BLaER1 (cell line): ENCODE results near the gene EPHB2.

ENCODE experiments used
- H3K27ac ChIP-seq: shearing (Covaris generic); formaldehyde crosslinking; 2 replicates; pipeline ENCODE4 v1.8.1; 2022
- H3K27me3 ChIP-seq: shearing (Covaris generic); formaldehyde crosslinking; 2 replicates; pipeline ENCODE4 v1.8.1; 2022
- H3K36me3 ChIP-seq: shearing (Covaris generic); formaldehyde crosslinking; 2 replicates; pipeline ENCODE4 v1.8.1; 2022
- H3K4me1 ChIP-seq: shearing (Covaris generic); formaldehyde crosslinking; 2 replicates; pipeline ENCODE4 v1.8.1; 2022
- H3K4me2 ChIP-seq: shearing (Covaris generic); formaldehyde crosslinking; 2 replicates; pipeline ENCODE4 v1.8.1; 2022
- H3K4me3 ChIP-seq: shearing (Covaris generic); formaldehyde crosslinking; 2 replicates; pipeline ENCODE4 v1.8.1; 2022
- H3K9ac ChIP-seq: shearing (Covaris generic); formaldehyde crosslinking; 2 replicates; pipeline ENCODE4 v1.8.1; 2022
- H3K9me3 ChIP-seq: shearing (Covaris generic); formaldehyde crosslinking; 2 replicates; pipeline ENCODE4 v1.8.1; 2022
- H4K20me1 ChIP-seq: shearing (Covaris generic); formaldehyde crosslinking; 2 replicates; pipeline ENCODE4 v1.8.1; 2022
- Cebpa-rat ChIP-seq: shearing (Covaris generic); IDR thresholded peaks from 2 replicates; pipeline ENCODE4 v1.8.1; 2022

Gene EPHB2

GRCh38 chr1:22864886-22865285, 154.2 kb downstream of the EPHB2 start:
- H3K4me3 ChIP-seq, result no peak overlapping the region
- H3K9me3 ChIP-seq, result no peaks in the 10 kb centered on the region
- no peak overlapping the region for H3K27ac ChIP-seq
- H3K36me3 ChIP-seq, result no peaks in the 10 kb centered on the region
- no peak overlapping the region for H3K9ac ChIP-seq
- TF ChIP-seq Cebpa-rat, result no peak
- H3K4me2 ChIP-seq, result no peak overlapping the region
- H4K20me1 ChIP-seq, result no peaks in the 10 kb centered on the region
- no peaks in the 10 kb centered on the region for H3K4me1 ChIP-seq
- no peaks in the 10 kb centered on the region for H3K27me3 ChIP-seq

GRCh38 chr1:22865736-22866135, 155.1 kb downstream of the EPHB2 start:
- H3K27me3 ChIP-seq, result no peaks in the 10 kb centered on the region
- no peak for TF ChIP-seq Cebpa-rat
- H3K4me2 ChIP-seq, result no peak overlapping the region
- H4K20me1 ChIP-seq, result no peaks in the 10 kb centered on the region
- no peak overlapping the region for H3K4me3 ChIP-seq
- no peak overlapping the region for H3K9ac ChIP-seq
- H3K9me3 ChIP-seq, result no peaks in the 10 kb centered on the region
- H3K4me1 ChIP-seq, result no peaks in the 10 kb centered on the region
- no peaks in the 10 kb centered on the region for H3K36me3 ChIP-seq
- H3K27ac ChIP-seq, result no peak overlapping the region

- Histone ChIP-seq H3K4me3 (no peak overlapping the region), H4K20me1 (no peaks in the 10 kb centered on the region), H3K36me3 (no peaks in the 10 kb centered on the region), H3K27ac (no peak overlapping the region), H3K9me3 (no peaks in the 10 kb centered on the region), H3K9ac (no peak overlapping the region), H3K27me3 (no peaks in the 10 kb centered on the region), H3K4me2 (no peak overlapping the region), H3K4me1 (no peaks in the 10 kb centered on the region)
- no peak for TF ChIP-seq Cebpa-rat
These were observed 156.2 kb downstream of the EPHB2 start for GRCh38 chr1:22866868-22867267.

- no peak overlapping the region for H3K9ac ChIP-seq
- no peaks in the 10 kb centered on the region for H3K9me3 ChIP-seq
These were observed 157.7 kb downstream of the EPHB2 start for GRCh38 chr1:22868331-22868730.

GRCh38 chr1:22869325-22869724, 158.7 kb downstream of the EPHB2 start:
- no peak for TF ChIP-seq Cebpa-rat
- H3K9ac ChIP-seq, result no peak overlapping the region
- no peaks in the 10 kb centered on the region for H3K36me3 ChIP-seq
- no peak overlapping the region for H3K4me3 ChIP-seq
- no peaks in the 10 kb centered on the region for H3K27me3 ChIP-seq
- H4K20me1 ChIP-seq, result no peaks in the 10 kb centered on the region
- no peak overlapping the region for H3K27ac ChIP-seq
- no peaks in the 10 kb centered on the region for H3K9me3 ChIP-seq
- no peak overlapping the region for H3K4me2 ChIP-seq
- peaks cover 10% of the 10 kb centered on the region; the same call in 1 of the 2 replicates for H3K4me1 ChIP-seq

More at GRCh38 chr1:22868331-22868730, 157.7 kb downstream of the EPHB2 start:
- no peak overlapping the region for H3K4me3 ChIP-seq
- no peaks in the 10 kb centered on the region for H4K20me1 ChIP-seq
- H3K27me3 ChIP-seq, result no peaks in the 10 kb centered on the region
- H3K4me2 ChIP-seq, result no peak overlapping the region
- no peak overlapping the region for H3K27ac ChIP-seq
- no peaks in the 10 kb centered on the region for H3K36me3 ChIP-seq
- peaks cover 10% of the 10 kb centered on the region; the same call in 1 of the 2 replicates for H3K4me1 ChIP-seq
- no peak for TF ChIP-seq Cebpa-rat

GRCh38 chr1:22870201-22870871, 159.7 kb downstream of the EPHB2 start:
- Histone ChIP-seq H3K36me3 (no peaks in the 10 kb centered on the region), H3K9me3 (no peaks in the 10 kb centered on the region), H3K4me3 (no peak overlapping the region), H3K9ac (no peak overlapping the region), H3K27ac (no peak overlapping the region), H3K4me2 (no peak overlapping the region), H4K20me1 (no peaks in the 10 kb centered on the region), H3K4me1 (peaks cover 10% of the 10 kb centered on the region; the same call in 1 of the 2 replicates), H3K27me3 (no peaks in the 10 kb centered on the region)
- no peak for TF ChIP-seq Cebpa-rat

GRCh38 chr1:22872981-22873664, 162.5 kb downstream of the EPHB2 start:
- TF ChIP-seq Cebpa-rat, result no peak
- H4K20me1 ChIP-seq, result no peaks in the 10 kb centered on the region
- no peak overlapping the region for H3K27ac ChIP-seq
- H3K9ac ChIP-seq, result no peak overlapping the region
- H3K4me2 ChIP-seq, result no peak overlapping the region; the same call in 1 of the 2 replicates
- no peaks in the 10 kb centered on the region for H3K27me3 ChIP-seq
- no peaks in the 10 kb centered on the region for H3K9me3 ChIP-seq
- H3K36me3 ChIP-seq, result no peaks in the 10 kb centered on the region
- H3K4me3 ChIP-seq, result no peak overlapping the region
- peaks cover 10% of the 10 kb centered on the region; the same call in 1 of the 2 replicates for H3K4me1 ChIP-seq

DNA sequence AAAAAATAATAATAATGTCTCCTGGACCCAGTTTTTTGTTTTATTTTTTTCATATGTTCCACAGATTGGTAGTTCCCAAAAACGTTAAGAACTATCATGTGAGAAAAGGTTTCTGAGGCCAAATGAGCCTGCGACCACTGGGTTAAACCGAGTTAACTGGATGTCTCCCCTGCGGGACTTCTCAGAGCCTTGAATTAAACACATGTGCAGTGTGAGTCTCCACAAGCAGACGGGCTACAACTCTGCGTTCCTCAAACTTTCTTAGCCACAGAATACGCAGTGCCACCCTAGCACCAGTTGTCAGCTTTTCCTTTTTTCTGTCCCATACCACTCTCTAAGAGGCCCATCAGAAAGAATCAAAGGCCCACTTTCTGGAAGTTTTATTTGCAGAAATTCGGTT, 164.1 kb downstream of the EPHB2 start:
- Histone ChIP-seq H3K4me1 (peaks cover 13% of the 10 kb centered on the region), H3K9me3 (no peaks in the 10 kb centered on the region), H3K9ac (no peak overlapping the region), H3K36me3 (no peaks in the 10 kb centered on the region), H3K27me3 (no peaks in the 10 kb centered on the region), H4K20me1 (no peaks in the 10 kb centered on the region), H3K4me3 (no peak overlapping the region), H3K4me2 (no peak overlapping the region), H3K27ac (no peak overlapping the region)
- TF ChIP-seq Cebpa-rat, result no peak

GRCh38 chr1:22875241-22875640, 164.6 kb downstream of the EPHB2 start:
- no peaks in the 10 kb centered on the region for H4K20me1 ChIP-seq
- H3K27ac ChIP-seq, result no peak overlapping the region
- H3K4me1 ChIP-seq, result peaks cover 18% of the 10 kb centered on the region
- no peaks in the 10 kb centered on the region for H3K36me3 ChIP-seq
- no peaks in the 10 kb centered on the region for H3K27me3 ChIP-seq
- H3K4me3 ChIP-seq, result no peak overlapping the region
- no peaks in the 10 kb centered on the region for H3K9me3 ChIP-seq
- no peak overlapping the region for H3K4me2 ChIP-seq
- no peak for TF ChIP-seq Cebpa-rat
- no peak overlapping the region for H3K9ac ChIP-seq

DNA sequence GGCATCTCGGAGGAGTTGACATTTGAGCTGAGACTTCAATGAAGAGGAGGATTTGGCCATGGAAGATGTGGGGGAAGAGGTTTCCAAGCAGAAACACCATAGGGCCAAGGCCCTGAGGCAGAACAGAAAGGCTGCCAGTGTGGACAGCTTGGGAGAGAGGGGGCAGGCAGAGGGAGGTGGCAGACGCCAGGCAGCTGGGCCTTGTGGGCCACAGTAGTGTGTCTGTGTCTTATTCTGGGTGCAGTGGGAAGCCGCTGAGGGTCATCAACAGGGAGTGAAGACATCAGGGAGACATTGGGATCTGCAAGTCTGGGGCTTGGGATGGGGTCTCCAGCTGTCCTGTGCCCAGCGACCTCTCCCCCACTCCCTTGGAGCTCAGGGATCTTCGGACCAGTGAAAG, 165.2 kb downstream of the EPHB2 start:
- Histone ChIP-seq H3K4me2 (no peak overlapping the region), H3K4me3 (no peak overlapping the region), H3K9ac (no peak overlapping the region), H3K27ac (no peak overlapping the region), H3K4me1 (peaks cover 21% of the 10 kb centered on the region), H4K20me1 (no peaks in the 10 kb centered on the region), H3K27me3 (no peaks in the 10 kb centered on the region), H3K36me3 (no peaks in the 10 kb centered on the region), H3K9me3 (no peaks in the 10 kb centered on the region)
- TF ChIP-seq Cebpa-rat, result no peak
